Central memory CD4-positive, alpha-beta T cell (primary cell): ENCODE measurements around the gene KIRREL3.

ENCODE experiments used
- DNase-seq: peaks from one replicate; pipeline ENCODE4 v3.0.0; 2022

The KIRREL3 gene

GRCh38 chr11:126619516-126619915 is 381.1 kb downstream of the KIRREL3 start:
- DNase-seq = no peak

- no peak for DNase-seq
Observed at GRCh38 chr11:126615845-126616244, 384.7 kb downstream of the KIRREL3 start.

GRCh38 chr11:126613272-126613671 is 387.3 kb downstream of the KIRREL3 start:
- DNase-seq = no peak

DNA sequence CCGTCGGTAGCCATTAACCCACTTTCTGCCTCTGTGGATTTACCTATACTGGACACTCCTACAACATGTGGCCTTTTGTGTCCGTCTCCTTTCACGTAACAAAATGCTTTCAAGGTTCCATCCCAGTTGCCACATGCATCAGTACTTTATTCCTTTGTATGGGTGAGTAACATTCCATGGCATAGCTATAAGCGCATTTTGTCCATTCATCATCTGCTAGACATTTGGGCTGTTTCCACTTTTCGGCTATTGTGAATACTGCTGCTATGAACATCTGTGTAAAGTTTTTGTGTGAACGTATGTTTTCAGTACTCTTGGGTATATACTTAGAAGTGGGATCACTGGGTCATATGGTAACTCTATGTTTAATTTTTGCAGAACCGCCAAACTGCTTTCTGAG is 387.9 kb downstream of the KIRREL3 start:
- DNase-seq = no peak

- no peak for DNase-seq
Observed at GRCh38 chr11:126611438-126611837, 389.1 kb downstream of the KIRREL3 start.

DNA sequence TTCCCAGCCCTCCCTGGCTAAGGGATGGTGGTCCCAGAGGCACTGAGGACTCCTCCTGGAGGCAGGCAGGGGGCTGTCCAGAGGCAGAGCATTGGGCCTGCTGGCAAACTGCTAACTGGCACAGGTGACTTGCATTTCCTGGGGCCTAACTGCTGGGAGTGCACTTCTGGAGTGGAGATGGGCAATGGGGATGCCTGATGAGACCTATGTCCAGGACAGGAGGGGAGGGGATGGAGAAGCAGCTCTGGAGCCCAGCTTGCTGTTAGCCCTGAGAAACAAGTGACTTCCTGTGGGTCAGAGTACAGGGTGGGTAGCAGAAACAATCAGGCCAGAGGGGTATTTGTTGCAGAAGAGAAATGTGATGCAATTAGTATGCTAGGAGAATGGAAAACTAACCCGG is 391.9 kb downstream of the KIRREL3 start:
- DNase-seq = no peak

GRCh38 chr11:126607776-126608541 is 392.6 kb downstream of the KIRREL3 start:
- DNase-seq = no peak

- DNase-seq = no peak
Observed at GRCh38 chr11:126607374-126607773, 393.2 kb downstream of the KIRREL3 start.

DNA sequence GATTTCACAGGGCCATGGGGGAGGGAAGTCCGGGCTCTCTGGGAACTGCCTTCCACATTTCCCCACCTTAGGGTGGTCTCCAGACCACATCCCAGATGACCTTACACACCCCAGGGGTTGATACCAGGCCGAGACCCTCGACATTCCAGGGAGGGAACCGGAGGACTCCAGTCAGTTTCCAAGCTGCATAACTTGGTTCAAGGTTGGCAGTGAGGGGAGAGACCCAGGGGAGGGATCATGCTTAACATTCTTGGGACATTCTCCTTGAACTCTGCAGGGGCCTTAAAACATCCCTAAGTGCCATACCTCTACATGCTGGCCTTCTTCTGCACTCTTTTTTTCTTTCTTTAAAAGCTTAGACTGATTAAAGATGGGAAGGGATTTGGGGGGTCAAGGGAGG is 394.1 kb downstream of the KIRREL3 start:
- DNase-seq = no peak

GRCh38 chr11:126604461-126604860 is 396.1 kb downstream of the KIRREL3 start:
- no peak for DNase-seq

GRCh38 chr11:126603486-126603885 is 397.1 kb downstream of the KIRREL3 start:
- DNase-seq = no peak

DNA sequence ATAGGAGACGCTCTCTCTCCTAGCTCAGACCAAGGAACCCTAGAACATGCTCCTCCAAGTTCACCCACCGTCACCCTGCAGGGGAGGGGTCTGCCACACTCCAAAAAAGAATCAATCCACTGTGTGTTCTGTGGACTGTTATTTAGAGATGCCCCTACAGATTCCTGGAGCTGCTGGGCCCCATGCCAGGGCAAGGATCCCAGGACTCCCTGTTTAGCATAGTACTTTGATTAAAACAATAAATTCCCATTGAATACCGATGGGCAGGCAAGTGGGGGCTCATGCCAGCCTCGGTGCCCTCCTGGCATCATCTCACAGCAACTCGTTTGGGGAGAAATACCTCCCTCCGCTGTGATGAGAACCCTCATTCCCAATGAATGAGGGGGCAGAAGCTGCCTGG is 397.6 kb downstream of the KIRREL3 start:
- DNase-seq = no peak

DNA sequence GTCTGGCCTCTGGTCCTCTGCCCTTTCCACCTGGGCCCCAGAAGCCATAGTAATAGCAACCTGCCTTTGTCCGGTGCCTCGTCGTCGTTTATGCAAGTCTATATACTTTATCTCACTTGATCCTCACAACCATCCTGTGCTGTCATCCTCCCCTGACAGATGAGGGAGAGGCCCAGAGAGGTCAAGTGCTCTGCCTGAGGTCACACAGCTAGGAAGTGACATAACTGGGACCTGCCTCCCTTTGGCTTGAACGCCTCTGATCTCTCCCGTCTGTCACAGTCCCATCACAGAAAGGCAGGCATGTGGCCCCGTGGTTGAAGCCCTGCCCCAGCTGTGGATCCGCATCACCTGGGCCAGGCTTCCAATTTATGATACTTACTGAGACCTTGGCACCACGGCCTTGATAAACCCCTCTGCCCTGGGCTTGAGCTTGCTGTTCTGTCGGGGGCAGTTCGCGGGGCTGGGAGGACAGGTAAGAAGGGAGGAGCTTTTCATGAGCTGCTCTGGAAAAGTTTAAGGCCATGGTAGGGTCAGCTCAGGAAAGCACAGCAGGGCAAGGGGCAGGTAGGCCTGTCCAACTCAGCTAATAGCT is 398.1 kb downstream of the KIRREL3 start:
- DNase-seq = no peak

GRCh38 chr11:126601550-126602215 is 398.9 kb downstream of the KIRREL3 start:
- no peak for DNase-seq

GRCh38 chr11:126601136-126601535 is 399.4 kb downstream of the KIRREL3 start:
- DNase-seq = no peak

- no peak for DNase-seq
Observed at GRCh38 chr11:126599217-126599897, 401.2 kb downstream of the KIRREL3 start.

- DNase-seq = no peak
Observed at GRCh38 chr11:126598344-126599216, 402.0 kb downstream of the KIRREL3 start.

DNA sequence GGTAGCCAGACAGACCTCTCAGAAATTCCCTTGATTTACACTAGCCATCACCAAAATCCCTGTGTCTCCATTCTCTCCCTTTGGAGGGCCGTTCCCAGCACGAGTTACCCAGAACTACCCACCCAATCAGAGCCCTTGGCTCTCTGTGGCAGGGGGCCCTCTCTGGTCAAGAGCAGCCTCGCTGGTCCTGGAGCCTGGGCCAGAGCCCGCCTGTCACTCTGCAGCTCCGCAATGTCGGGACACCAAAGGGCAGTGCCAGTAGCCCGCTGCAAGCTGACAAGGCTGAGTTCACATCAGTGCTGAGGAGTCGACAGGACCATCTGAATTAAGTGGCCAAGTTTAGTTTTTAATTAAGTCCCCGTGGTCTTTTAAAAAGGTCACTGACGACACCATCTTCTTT is 403.5 kb downstream of the KIRREL3 start:
- DNase-seq = no peak

- DNase-seq = no peak
Observed at GRCh38 chr11:126596474-126596873, 404.1 kb downstream of the KIRREL3 start.

DNA sequence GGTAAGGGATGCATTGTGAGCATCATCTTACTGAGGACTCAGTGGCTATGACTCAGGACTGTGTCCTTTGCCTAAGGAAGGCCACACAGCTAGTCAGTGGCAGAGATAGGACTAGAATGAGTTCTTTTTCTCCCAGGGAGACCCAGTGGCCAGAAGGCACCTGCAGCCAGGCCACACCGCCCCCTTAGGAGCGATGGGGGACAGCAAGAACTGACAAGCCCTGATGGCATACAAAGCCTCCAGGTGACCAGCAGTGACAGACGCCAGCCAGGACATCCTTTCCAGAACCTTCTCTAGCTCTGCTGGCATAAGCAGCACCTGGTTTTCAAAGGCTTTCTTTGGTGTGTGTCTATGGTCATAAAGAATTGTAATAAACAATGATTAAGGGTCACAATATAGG is 405.0 kb downstream of the KIRREL3 start:
- no peak for DNase-seq

DNA sequence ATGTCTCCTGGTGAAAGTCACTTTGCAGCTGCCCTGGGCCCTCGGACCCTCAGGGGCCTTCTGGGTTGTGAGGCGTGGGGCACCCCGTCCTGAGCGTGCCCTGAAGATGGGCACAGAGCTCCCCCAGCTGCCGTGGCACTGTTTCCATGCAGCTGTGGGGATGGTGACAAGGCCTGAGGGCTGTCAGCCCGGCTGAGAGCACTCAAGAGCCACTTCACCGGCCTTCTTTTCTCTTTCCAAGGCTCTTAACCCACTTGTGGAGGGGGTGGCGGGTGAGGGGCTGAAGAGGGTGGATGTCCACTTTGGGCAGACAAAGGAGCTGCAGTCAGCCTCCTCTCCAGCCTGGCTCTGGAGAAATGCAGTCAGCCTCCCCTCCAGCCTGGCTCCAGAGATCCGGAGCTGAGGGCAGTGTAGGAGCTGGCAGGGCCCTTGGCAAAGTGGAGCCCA is 405.6 kb downstream of the KIRREL3 start:
- no peak for DNase-seq
